Mucosa of stomach (tissue), 1 donor: ENCODE data around the gene ALK.

Source experiments
- H3K27me3 ChIP-seq: one replicate; pipeline ENCODE4 v1.7.0; 2013; ENCODE audit warnings: mild to moderate bottlenecking, low read length; ENCODE audit not compliant: control insufficient read depth, insufficient read depth
- H3K36me3 ChIP-seq: one replicate; pipeline ENCODE4 v1.7.0; 2013; ENCODE audit warnings: low read length; ENCODE audit not compliant: control insufficient read depth, insufficient read depth
- H3K4me1 ChIP-seq: one replicate; pipeline ENCODE4 v1.7.0; 2013; ENCODE audit warnings: mild to moderate bottlenecking, low read length; ENCODE audit not compliant: control insufficient read depth, insufficient read depth
- H3K4me3 ChIP-seq: one replicate; pipeline ENCODE4 v1.7.0; 2013; ENCODE audit warnings: low read length
- H3K9ac ChIP-seq: one replicate; pipeline ENCODE4 v1.7.0; 2013; ENCODE audit warnings: mild to moderate bottlenecking, low read length, moderate library complexity
- H3K9me3 ChIP-seq: one replicate; pipeline ENCODE4 v1.7.0; 2013; ENCODE audit warnings: mild to moderate bottlenecking, low read length, moderate library complexity; ENCODE audit not compliant: control insufficient read depth
- donor health status: Pancreatic carcinoma.

Gene ALK

DNA sequence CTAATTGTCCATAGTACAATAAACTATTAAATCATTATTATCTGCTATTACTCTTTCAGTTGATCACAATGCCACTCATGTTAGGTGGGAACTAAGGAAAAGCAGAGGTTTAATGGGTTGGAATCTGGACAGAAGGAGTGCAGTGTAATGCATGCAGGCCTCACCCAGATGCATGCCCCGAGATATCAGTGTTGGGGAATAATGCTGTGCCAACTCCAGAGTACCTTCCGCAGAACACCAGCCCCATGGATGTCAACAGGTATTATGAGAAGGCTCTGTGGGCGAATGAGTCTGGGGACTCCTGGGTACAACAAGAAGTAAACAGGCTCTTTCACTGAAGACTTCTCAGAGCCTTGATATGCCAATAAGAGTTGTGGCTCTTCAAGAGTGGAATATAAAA lies 377.4 kb downstream of the ALK start:
- H3K4me1 ChIP-seq: no peaks in the 10 kb centered on the region
- H3K27me3 ChIP-seq: no peaks in the 10 kb centered on the region
- H3K36me3 ChIP-seq: no peaks in the 10 kb centered on the region
- no peaks in the 10 kb centered on the region for H3K9me3 ChIP-seq
- H3K4me3 ChIP-seq: no peak overlapping the region
- H3K9ac ChIP-seq: no peak overlapping the region

DNA sequence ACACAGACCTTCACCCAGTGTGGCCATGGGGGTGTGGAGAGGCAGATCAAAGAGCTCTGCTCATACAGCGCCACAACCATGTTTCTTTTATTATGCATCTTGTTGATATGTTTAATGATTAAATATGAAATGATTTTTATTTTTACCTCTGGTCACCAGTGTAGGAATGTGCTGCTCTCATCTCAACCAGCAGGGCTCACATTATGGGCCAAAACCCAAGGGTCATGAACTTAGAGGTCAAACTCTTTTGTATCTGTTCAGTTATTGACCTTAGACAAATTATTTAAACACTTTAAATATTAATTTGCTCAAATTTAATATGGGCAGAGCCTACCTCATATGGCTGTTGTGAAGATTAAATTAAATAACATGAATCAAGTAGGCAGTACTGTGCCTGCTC lies 386.2 kb downstream of the ALK start:
- Histone ChIP-seq H3K36me3 (no peaks in the 10 kb centered on the region), H3K9ac (no peak overlapping the region), H3K4me3 (no peak overlapping the region), H3K4me1 (no peaks in the 10 kb centered on the region), H3K27me3 (no peaks in the 10 kb centered on the region), H3K9me3 (no peaks in the 10 kb centered on the region)

DNA sequence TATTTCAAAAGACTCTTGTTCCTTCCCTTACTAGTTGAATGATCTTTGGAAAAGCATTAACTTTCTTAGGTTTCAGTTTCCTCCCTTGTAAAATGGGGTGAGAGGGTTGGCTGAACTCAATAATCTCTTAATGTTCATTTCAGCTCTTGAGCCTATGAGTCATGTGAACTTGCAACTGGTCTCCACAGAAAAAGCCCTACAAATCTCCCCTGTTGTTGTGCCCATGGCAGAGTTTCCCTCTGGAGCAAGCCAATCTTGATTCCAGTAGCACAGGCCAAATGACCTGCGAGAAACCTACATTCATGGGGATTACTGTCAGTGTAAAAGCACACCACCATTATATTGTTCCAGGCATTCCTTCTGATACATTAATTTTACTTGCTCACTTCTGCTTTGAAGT lies 388.9 kb downstream of the ALK start:
- Histone ChIP-seq H3K27me3 (no peaks in the 10 kb centered on the region), H3K4me3 (no peak overlapping the region), H3K9ac (no peak overlapping the region), H3K4me1 (no peaks in the 10 kb centered on the region), H3K36me3 (no peaks in the 10 kb centered on the region), H3K9me3 (no peaks in the 10 kb centered on the region)

DNA sequence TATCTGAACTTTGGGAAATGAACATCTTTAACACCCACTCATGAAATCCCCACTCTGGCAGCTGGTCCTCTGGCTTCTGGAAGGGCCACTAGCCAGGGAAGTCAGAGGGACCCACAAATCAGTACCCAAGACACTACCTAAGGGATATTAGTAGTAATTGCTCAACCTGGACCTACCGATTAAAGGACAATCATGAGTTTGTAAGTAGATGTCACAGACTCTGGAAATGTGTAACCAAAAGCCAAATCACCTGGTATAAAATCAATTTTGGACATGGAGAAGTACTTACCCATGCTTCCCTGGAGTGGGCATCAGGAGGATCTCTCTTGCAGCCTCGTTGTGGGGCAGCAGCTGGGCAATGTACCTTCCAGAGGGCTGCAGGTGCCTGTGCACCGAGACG lies 389.8 kb downstream of the ALK start:
- no peaks in the 10 kb centered on the region for H3K36me3 ChIP-seq
- H3K9ac ChIP-seq: no peak overlapping the region
- H3K4me3 ChIP-seq: no peak overlapping the region
- no peaks in the 10 kb centered on the region for H3K4me1 ChIP-seq
- H3K9me3 ChIP-seq: no peaks in the 10 kb centered on the region
- no peaks in the 10 kb centered on the region for H3K27me3 ChIP-seq

DNA sequence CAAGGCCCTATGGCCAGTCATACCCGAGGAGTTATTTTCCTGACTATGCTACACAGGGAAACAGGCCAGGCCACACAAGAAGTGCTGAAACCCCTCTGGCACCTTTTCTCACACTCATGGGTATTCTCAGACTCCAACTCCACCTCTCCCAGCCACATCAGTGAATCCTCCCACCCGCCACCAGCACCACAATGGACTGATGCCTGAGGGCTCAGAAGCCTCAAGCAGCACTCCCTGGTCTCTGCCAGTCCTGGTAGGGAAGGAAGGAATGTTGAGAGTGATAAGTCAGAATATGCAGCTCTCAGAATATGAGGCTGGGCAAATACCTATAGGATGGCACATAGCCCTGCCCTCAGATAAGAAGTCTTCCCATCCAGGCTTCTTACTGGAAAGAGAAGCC lies 391.1 kb downstream of the ALK start:
- H3K4me1 ChIP-seq: no peaks in the 10 kb centered on the region

DNA sequence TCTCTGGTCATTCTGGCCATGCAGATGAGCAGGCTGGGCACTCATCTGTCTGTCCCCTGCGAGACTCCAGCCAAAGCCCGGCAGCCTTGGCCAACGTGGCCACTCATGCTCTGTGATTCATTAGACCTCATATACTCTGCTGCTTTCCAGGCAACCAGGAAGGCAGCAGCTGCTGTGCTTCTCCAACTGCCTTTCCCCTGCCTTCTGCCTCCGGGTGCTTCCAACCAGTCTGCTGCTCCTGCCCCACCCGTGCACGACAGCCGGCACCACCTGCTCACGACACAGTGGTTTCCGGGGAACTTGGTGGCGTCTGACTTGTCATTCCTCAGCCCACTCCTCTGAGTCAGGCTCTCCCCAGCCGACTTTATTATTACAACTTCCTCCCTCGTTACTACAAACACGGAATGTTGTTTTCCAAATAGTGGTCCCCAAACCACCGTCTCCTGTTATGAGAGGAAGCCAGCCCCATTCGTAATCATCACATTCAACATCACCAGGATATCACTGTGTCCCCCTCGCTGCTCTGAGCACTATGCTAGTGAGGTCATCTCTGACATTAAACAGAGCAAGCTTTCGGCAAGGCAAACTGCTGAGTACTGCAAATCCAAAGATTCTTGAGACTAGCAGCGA lies 392.4 kb downstream of the ALK start:
- no peak overlapping the region for H3K9ac ChIP-seq
- no peaks in the 10 kb centered on the region for H3K27me3 ChIP-seq
- no peaks in the 10 kb centered on the region for H3K36me3 ChIP-seq
- H3K4me1 ChIP-seq: no peaks in the 10 kb centered on the region
- H3K4me3 ChIP-seq: no peak overlapping the region
- H3K9me3 ChIP-seq: no peaks in the 10 kb centered on the region

More for the DNA sequence above, 391.1 kb downstream of the ALK start:
- Histone ChIP-seq H3K27me3 (no peaks in the 10 kb centered on the region), H3K36me3 (no peaks in the 10 kb centered on the region), H3K4me3 (no peak overlapping the region), H3K9me3 (no peaks in the 10 kb centered on the region), H3K9ac (no peak overlapping the region)

DNA sequence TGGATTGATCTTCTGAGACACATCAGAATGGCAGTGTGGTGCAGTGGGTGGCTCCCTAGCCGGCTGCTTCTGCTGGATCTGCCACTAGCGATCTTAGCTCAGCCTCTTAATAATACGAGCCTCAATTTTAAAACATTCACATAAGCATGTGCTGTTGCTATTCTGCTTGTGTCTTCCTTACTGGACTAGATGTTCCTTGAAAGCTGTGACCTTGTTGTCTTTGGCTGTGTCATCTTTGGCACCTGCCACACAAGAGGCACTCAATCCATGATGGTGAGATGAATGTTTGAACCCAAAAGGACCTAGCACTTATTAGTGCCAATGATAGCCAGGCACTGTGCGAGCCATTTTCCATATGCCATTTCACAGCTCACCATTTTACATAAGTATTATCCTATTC lies 393.0 kb downstream of the ALK start:
- Histone ChIP-seq H3K36me3 (no peaks in the 10 kb centered on the region), H3K9me3 (no peaks in the 10 kb centered on the region), H3K27me3 (no peaks in the 10 kb centered on the region), H3K4me3 (no peak overlapping the region), H3K4me1 (no peaks in the 10 kb centered on the region), H3K9ac (no peak overlapping the region)

DNA sequence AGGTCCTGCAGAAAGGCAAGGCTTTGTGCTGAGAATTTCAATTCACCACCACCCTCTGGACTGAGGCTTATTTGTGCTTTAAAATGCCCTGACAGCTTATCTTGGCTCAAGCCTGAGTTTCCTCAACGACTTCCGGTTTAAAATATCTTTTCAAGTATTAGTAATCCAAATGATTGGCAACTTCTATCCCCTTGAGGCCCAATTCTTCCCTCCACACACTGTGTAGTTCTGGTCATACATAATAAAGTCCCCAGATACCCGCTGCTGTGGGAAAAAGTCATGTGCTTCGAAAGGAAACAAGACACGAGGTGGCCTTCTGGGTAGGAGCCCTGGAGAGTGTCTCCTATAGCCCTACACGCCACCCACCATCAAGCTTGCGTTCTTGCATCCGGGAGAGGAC lies 393.4 kb downstream of the ALK start:
- Histone ChIP-seq H3K9ac (no peak overlapping the region), H3K9me3 (no peaks in the 10 kb centered on the region), H3K27me3 (no peaks in the 10 kb centered on the region), H3K4me1 (no peaks in the 10 kb centered on the region), H3K4me3 (no peak overlapping the region), H3K36me3 (no peaks in the 10 kb centered on the region)

DNA sequence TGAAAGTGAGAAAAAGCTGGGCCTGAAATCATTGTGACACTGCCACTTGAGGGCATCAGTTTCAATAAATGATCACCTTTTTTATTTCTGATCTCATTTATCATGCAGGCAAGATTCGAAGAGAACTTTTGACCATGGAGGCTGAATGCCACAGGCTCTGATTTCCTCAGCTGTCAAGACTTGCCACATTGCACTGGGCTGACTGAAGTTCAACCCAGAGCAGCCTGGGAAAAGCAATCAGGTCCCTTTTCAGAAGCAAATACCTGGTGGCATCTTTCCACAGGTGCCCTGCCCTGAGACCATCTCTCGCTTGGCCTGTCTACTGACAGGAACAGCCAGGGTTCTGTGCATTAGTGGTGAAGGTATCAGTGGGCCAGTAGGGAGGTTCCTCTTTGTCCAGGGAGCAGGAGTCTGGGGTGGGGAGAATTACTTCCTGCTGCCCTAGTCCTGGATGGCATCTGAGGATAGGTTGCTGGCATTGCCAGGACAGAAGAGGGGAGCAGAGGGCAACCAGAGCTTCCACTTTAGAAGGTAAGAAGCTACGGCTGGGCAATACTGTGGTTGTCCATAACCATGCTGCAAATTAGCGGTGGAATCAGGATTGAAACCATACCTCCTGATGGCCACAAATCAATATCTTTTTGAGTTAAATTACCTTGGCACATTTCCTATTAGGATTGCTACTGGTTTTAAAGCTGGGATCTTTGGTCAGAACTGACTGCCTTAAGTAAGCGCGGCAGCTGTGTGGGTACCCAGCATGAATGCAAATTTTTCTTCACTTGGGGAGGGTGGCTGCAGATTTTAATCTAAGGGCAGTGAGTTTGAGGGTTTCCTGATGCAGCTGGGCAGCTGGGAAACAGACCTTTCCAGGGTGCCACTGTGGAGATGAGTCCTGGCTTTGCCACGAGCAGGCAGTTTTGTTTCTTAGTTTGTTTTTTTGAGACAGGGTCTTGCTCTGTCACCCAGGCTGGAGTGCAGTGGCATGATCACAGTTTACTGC lies 394.5 kb downstream of the ALK start:
- Histone ChIP-seq H3K36me3 (no peaks in the 10 kb centered on the region), H3K9ac (no peak overlapping the region), H3K4me3 (no peak overlapping the region), H3K9me3 (no peaks in the 10 kb centered on the region), H3K4me1 (no peaks in the 10 kb centered on the region), H3K27me3 (no peaks in the 10 kb centered on the region)

DNA sequence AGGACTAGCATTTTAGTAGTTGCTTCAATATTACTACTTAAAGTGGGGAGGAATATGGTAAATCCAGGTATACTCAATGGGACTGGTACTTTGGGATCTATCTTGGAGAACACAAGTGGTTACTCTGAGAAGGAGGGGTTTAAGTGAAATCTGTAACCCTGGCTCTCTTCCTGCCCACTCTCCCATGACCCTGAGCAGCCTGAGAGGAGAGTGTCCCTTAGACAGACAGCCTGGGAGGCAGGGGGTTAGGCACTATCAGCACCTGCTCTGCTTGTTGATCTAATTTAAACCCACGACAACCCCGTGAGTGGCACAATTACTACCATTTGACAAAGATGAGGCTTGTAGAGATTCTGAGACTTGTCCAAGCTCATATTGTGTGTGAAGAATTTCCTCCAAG lies 395.5 kb downstream of the ALK start:
- Histone ChIP-seq H3K9ac (no peak overlapping the region), H3K36me3 (no peaks in the 10 kb centered on the region), H3K4me3 (no peak overlapping the region), H3K9me3 (no peaks in the 10 kb centered on the region), H3K27me3 (no peaks in the 10 kb centered on the region), H3K4me1 (no peaks in the 10 kb centered on the region)

DNA sequence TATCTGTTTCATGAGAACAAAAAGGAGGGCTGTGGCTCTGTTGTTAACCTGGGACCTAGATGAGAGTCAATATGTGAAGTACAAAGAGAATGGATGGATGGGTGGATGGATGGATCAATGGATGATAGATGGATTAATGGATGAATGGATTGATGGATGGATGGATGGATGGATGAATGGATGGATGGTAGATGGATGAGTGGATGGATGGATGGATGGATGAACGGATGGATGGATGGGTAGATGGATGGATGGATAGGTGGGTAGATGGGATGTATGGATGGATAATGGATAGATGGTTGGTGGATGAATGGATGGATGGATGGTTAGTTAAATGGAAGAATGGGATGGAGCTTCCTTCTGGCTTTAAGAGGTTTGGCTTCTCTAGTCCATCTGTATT lies 396.7 kb downstream of the ALK start:
- no peaks in the 10 kb centered on the region for H3K4me1 ChIP-seq
- no peak overlapping the region for H3K4me3 ChIP-seq
- H3K36me3 ChIP-seq: no peaks in the 10 kb centered on the region
- no peaks in the 10 kb centered on the region for H3K9me3 ChIP-seq
- no peaks in the 10 kb centered on the region for H3K27me3 ChIP-seq
- H3K9ac ChIP-seq: no peak overlapping the region

DNA sequence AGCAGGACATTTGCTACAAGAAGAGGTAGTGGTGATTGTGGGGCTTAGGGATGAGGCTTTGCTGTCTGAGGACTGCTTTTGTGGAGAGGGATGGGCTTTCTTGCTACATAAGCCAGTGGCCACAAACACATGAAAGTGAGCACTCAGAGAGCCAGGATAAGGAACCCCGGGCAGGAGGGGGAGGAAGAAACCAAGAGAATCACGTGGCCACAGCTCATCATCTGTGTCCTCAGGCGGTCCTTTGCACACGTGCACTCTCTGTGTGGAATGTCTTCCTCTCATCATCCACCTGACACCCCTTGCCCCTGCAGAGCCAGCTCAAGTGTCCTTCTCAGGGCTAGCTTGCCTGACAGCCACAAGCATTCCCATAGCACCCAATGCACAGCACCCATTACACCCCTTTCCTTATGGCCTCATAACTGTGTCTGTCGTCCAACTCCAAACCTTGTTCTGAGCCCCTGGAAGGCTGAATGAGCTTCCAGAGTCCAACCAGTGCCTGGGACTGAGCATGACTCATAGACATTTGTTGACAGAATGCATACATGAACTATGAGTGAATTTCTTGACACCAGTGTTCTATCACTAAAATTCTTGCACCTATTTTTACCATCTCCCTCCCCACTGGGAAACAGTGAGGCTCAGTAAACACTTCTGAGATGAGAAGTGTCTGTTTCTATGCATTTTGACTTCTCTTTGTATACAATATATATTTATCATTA lies 398.3 kb downstream of the ALK start:
- Histone ChIP-seq H3K9me3 (no peaks in the 10 kb centered on the region), H3K36me3 (no peaks in the 10 kb centered on the region), H3K4me3 (no peak overlapping the region), H3K27me3 (no peaks in the 10 kb centered on the region), H3K4me1 (no peaks in the 10 kb centered on the region), H3K9ac (no peak overlapping the region)
